Activated CD4-positive, alpha-beta T cell treated with anti-CD3 and anti-CD28 coated beads, Interleukin-2, Interleukin-4, amounts not matched to agents 100 ng/mL and 50 ng/mL, durations not matched to agents 16 hours and 8 hours (primary cell): Measurements from ENCODE around the gene RANBP3L.
"Not testable (repeated sequence)": the region's sequence is repeated elsewhere in the genome, so short reads cannot be mapped to it uniquely, and the experiment has no call there.

Source experiments
- DNase-seq: peaks from one replicate; pipeline ENCODE4 v3.0.0-alpha.2; 2020; ENCODE audit warnings: low spot score

Gene RANBP3L

DNA sequence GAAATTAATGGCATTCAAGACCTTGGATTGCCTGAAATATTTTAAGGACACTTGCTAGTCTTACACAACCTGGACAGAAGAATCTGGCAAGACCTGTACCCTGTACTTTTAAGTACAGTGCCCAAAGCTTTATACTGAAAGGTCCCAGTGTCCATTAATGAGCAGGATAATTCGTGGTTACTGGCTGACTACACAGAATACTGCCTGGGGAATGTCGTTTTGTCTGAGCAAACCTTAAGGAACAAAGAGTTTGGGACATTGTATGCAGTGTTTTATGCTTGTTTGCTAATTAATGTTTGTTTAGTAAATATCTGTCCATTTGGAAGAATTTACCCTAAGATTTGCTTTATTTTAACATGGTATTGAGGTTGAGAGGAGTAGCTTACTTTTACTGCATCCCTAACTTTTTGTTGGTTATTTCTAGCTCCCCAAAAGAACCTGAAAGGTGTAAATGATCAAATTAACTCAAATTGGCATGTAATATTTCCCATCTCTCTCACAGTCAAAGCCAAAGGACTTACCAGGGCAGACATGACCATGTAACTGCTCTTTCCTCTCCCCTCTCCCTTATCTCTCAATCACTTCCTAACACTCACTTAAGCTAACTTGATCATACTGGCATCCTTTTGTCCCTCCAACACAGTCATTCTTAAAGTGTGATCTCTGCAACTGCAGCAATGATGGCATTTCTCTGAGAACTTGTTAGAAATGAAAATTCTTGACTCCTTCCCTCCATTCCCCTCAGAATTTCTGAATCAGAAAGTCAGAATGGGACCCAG lies 15.7 kb downstream of the RANBP3L start:
- no peak for DNase-seq

DNA sequence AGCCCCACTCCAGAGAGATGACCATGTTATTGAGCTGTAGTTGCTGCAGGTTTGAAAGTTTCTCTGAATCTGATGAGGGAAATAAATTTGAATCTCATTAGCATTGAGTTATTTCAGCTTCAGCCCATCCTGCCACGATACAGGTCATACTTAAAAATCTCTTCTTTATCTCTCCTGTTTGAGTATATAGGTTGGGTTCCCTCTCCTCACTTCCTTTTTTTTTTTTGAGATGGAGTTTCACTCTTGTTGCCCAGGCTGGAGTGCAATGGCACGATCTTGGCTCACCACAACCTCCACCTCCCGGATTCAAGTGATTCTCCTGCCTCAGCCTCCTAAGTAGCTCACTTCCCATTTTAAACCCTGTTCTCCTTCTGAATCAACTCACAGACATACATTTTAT lies 17.9 kb downstream of the RANBP3L start:
- not testable (repeated sequence) for DNase-seq

DNA sequence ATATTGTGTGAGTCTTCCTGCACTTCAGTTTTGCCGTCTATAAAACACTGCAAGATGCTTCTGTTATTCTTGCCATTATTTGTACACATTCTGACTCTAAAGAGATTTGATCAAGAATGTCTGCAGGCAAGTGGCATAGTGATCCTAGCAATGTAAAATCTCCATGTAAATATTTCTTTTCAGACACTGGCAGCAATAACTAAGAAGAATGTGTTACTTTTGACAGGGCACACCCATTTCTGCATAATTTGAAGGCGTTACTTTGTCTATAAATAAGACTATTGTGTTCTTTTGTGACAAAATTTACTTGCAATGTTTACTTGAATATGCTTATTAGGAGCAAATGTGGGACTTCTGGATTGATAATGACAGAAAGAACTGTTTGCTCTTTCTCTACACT lies 20.1 kb downstream of the RANBP3L start:
- DNase-seq = no peak

- DNase-seq = no peak
Measured at GRCh38 chr5:36279054-36279698, 22.5 kb downstream of the RANBP3L start.

DNA sequence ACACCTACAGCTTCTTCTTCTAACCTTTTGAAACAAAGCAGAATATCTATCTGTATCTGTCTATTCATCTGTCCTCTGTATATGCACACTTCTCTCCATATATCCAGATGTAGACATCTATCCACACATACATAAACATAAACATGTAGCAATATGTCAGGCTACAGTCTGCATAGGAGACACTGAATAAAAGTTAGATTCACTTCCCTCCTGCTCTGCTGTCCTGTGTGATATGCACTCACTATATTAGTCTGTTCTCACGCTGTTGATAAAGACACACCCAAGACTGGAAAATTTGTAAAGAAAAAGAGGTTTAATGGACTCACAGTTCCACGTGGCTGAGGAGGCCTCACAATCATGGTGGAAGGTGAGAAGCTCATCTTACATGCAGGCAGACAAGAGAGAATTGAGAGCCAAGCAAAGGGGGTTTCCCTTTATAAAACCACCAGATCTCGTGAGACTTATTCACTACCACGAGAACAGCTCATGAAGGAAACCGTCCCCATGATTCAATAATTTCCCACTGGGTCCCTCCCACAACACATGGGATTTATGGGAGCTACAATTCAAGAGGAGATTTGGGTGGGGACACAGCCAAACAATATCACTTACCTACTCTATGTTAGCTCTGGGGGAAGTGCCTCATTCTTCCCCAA lies 24.1 kb downstream of the RANBP3L start:
- DNase-seq = no peak

GRCh38 chr5:36276864-36277263 lies 24.8 kb downstream of the RANBP3L start:
- DNase-seq = no peak

GRCh38 chr5:36273809-36274526 lies 27.7 kb downstream of the RANBP3L start:
- no peak for DNase-seq

GRCh38 chr5:36272136-36272690 lies 29.5 kb downstream of the RANBP3L start:
- no peak for DNase-seq

- no peak for DNase-seq
Measured at GRCh38 chr5:36270876-36271575, 30.7 kb downstream of the RANBP3L start.

- DNase-seq = no peak
Measured at GRCh38 chr5:36270175-36270574, 31.5 kb downstream of the RANBP3L start.

- no peak for DNase-seq
Measured at GRCh38 chr5:36269478-36269877, 32.2 kb downstream of the RANBP3L start.

GRCh38 chr5:36267905-36268304 lies 33.8 kb downstream of the RANBP3L start:
- DNase-seq = no peak

DNA sequence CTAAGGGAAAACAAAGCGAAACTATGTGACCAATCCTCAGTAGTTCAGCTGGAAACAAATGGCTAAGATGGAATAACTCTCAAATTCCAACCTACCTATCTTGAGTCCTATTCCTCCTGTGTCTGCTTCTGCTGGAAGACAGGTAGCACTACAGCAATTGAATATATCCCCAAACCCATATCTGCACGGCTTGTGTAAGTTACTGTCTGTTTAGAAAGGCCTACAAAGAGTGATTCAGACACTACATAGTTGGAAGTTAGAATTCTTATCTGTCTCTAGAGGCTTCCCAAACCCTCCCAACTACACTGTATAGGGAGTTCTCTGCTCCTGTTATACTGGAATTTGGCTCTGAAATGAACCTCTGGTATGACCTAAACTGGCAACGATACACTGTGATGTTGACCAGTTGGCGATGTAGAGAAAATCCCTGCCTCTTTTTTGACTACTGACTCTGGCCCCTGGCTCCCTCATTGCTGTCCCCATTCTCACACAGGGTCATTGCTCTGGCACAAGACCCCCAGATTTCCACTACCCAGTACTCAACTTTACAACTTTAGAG lies 37.4 kb downstream of the RANBP3L start:
- no peak for DNase-seq

DNA sequence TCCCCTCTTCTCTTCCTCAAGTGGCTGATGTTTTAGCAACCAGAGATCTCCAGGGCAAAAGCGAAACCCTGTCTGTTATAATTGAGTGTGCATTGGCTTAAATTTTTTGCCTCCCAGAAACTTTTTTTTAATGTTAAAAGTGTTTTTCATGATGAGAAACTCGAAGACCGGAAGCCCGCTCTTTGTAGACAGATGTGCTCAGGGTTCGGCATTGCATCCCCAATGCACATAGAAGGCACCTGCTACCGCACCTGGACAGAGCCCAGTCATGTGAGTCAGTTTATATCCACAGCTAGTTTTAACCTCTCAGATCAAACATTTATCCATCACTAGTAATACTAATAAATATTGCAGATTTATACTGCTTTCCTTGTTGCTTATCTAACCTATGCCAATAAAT lies 40.5 kb downstream of the RANBP3L start:
- DNase-seq = no peak

DNA sequence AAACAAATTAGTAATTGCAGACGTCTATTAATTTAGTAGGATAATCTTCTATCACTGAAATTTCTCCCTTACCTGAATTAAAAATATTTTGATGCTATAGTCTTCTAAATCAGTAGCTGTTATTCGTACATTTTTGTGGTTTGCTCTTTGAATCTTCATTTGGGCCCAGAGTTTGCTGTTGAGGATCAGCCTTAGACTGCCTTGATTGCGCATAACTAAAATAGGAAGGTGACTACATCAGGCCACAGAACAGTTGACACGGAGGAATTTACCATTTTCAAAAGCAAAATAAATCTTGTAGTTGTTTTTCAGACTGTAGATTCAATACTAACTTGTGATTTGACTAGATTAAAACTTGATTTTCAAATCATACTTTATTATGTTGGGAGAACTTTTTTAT lies 48.1 kb downstream of the RANBP3L start:
- no peak for DNase-seq

DNA sequence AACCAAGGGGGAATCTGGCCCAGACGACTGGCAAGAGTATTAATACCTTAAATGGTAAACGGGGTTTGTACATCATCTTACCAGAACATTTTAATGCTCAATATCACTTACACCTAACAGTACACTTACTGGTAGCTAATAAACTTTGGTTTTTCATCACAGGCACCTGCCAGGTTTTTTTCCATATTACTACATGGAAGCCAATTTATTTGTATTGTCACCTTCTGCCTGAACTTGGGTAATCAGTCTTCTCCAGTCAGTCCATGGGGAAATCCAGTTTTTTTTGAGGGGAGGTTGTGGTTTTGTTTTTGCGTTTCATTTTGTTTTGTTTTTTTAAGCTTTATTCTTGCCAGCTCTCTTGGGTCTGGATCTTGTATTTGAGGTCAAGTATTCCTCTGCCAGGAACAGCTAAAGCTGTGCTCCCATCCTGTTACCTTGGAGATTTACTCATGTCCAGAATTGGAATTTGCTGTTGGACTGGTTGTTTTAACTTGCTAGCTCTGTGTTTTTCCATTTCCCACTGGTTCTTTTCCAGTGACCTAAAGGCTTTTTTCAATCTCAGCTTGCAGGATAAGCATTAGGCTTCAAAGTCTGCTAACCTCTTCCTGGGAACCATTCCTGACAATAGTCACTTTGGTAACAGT lies 48.9 kb downstream of the RANBP3L start:
- DNase-seq = no peak

- no peak for DNase-seq
Measured at GRCh38 chr5:36251218-36251617, 50.5 kb downstream of the RANBP3L start.

GRCh38 chr5:36250427-36250826 lies 51.3 kb downstream of the RANBP3L start:
- no peak for DNase-seq

- no peak for DNase-seq
Measured at GRCh38 chr5:36246036-36246800, 55.5 kb downstream of the RANBP3L start.

DNA sequence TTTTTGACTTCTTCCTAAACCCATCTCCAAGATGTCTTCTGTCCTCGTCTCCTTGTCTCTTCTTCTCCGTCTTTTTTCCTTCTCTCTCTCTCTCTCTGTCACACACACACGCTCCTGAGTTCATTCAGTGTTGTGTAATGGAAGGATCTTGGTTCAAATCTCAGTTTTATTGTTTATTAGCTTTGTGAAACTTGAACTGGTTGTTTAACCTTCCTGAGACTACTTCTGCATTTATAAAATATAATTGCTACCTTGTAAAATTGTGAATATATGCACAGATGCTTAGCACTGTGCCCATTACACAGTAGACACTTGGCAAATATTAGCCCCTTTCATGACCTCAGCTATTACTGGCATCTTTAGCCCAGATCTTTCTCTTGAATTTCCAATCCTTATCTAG lies 57.6 kb downstream of the RANBP3L start:
- no peak for DNase-seq
